Stimulated activated naive CD4-positive, alpha-beta T cell treated with Interleukin-2 at 50 U/mL for 16 hours (primary cell): ENCODE measurements around the gene PTPRD.

ENCODE experiments used
- DNase-seq: peaks from one replicate; lab custom pipeline; 2025; lab: John Stamatoyannopoulos, UW

PTPRD gene

GRCh38 chr9:8332871-8333270 lies 2279.9 kb downstream of the PTPRD start:
- no peak for DNase-seq

- no peak for DNase-seq
These were observed 2280.5 kb downstream of the PTPRD start for GRCh38 chr9:8332331-8332650.

- DNase-seq: no peak
These were observed 2281.1 kb downstream of the PTPRD start for GRCh38 chr9:8331507-8332330.

GRCh38 chr9:8329561-8330283 lies 2283.1 kb downstream of the PTPRD start:
- no peak for DNase-seq

- no peak for DNase-seq
These were observed 2297.6 kb downstream of the PTPRD start for GRCh38 chr9:8315211-8315610.

- DNase-seq: no peak
These were observed 2303.5 kb downstream of the PTPRD start for GRCh38 chr9:8309258-8309657.

- no peak for DNase-seq
These were observed 2308.1 kb downstream of the PTPRD start for GRCh38 chr9:8304720-8305119.

GRCh38 chr9:8301296-8301695 lies 2311.5 kb downstream of the PTPRD start:
- no peak for DNase-seq

- no peak for DNase-seq
These were observed 2315.8 kb downstream of the PTPRD start for GRCh38 chr9:8297047-8297446.

- no peak for DNase-seq
These were observed 2320.1 kb downstream of the PTPRD start for GRCh38 chr9:8292657-8293056.

- DNase-seq: no peak
These were observed 2323.1 kb downstream of the PTPRD start for GRCh38 chr9:8289681-8290080.

- DNase-seq: no peak
These were observed 2324.8 kb downstream of the PTPRD start for GRCh38 chr9:8287970-8288369.

- DNase-seq: no peak
These were observed 2325.3 kb downstream of the PTPRD start for GRCh38 chr9:8287501-8287900.

GRCh38 chr9:8284884-8285283 lies 2327.9 kb downstream of the PTPRD start:
- no peak for DNase-seq

GRCh38 chr9:8282535-8282934 lies 2330.3 kb downstream of the PTPRD start:
- DNase-seq: no peak

- no peak for DNase-seq
These were observed 2332.0 kb downstream of the PTPRD start for GRCh38 chr9:8280811-8281210.

- no peak for DNase-seq
These were observed 2334.8 kb downstream of the PTPRD start for GRCh38 chr9:8278048-8278447.

- no peak for DNase-seq
These were observed 2342.6 kb downstream of the PTPRD start for GRCh38 chr9:8270235-8270634.

- DNase-seq: no peak
These were observed 2343.9 kb downstream of the PTPRD start for GRCh38 chr9:8268881-8269280.

- DNase-seq: no peak
These were observed 2344.5 kb downstream of the PTPRD start for GRCh38 chr9:8268216-8268878.

GRCh38 chr9:8267636-8268035 lies 2345.2 kb downstream of the PTPRD start:
- DNase-seq: no peak

GRCh38 chr9:8266861-8267260 lies 2345.9 kb downstream of the PTPRD start:
- DNase-seq: no peak

GRCh38 chr9:8265281-8265680 lies 2347.5 kb downstream of the PTPRD start:
- DNase-seq: no peak
